HepG2 (cell line): ENCODE data around the gene RPL41. TPM values are rescaled to one million over a fixed set of nuclear protein-coding genes. Genes with fewer than 3 reads are reported as not detected.

Experiments
- ATM ChIP-seq: fragments of 450-650 bp; IDR thresholded peaks from 2 replicates; pipeline ENCODE4 v1.7.1; 2017; ENCODE audit warnings: mild to moderate bottlenecking, borderline replicate concordance
- ATRX ChIP-seq: sonication (generic); formaldehyde crosslinking; IDR thresholded peaks from 2 replicates; pipeline ENCODE4 v1.4.0; 2020; ENCODE audit warnings: missing genetic modification reagents, borderline replicate concordance
- CAMTA2 ChIP-seq: sonication (generic); formaldehyde crosslinking; IDR thresholded peaks from 2 replicates; pipeline ENCODE4 v1.4.0; 2020; ENCODE audit warnings: mild to moderate bottlenecking, missing genetic modification reagents, borderline replicate concordance
- CEBPB ChIP-seq: IDR thresholded peaks from 2 replicates; pipeline ENCODE4 v1.6.1; 2011; ENCODE audit warnings: low read depth, low read length, improper control_type of control experiment, borderline replicate concordance
- CENPX ChIP-seq: sonication (generic); formaldehyde crosslinking; IDR thresholded peaks from 2 replicates; pipeline ENCODE4 v1.9.0; 2021; ENCODE audit warnings: mild to moderate bottlenecking, missing genetic modification reagents, moderate library complexity
- FOSL2 ChIP-seq: sonication (generic); formaldehyde crosslinking; IDR thresholded peaks from 2 replicates; pipeline ENCODE4 v1.4.0; 2020; ENCODE audit warnings: missing genetic modification reagents
- GATAD1 ChIP-seq: IDR thresholded peaks from 2 replicates; pipeline ENCODE4 v1.6.1; 2016; ENCODE audit warnings: missing genetic modification reagents, missing compliant biosample characterization
- GTF2F1 ChIP-seq: fragments of 150-350 bp; IDR thresholded peaks from 2 replicates; pipeline ENCODE4 v1.6.1; 2014; ENCODE audit warnings: low read length
- MEF2D ChIP-seq: sonication (generic); formaldehyde crosslinking; IDR thresholded peaks from 2 replicates; pipeline ENCODE4 v1.5.1; 2020; ENCODE audit warnings: mild to moderate bottlenecking, missing genetic modification reagents
- MTA3 ChIP-seq: sonication (generic); formaldehyde crosslinking; IDR thresholded peaks from 2 replicates; pipeline ENCODE4 v1.4.0; 2020; ENCODE audit warnings: missing genetic modification reagents
- NR3C1 ChIP-seq: sonication (generic); formaldehyde crosslinking; IDR thresholded peaks from 2 replicates; pipeline ENCODE4 v1.4.0; 2020; ENCODE audit warnings: missing genetic modification reagents
- RFX1 ChIP-seq: fragments of 450-650 bp; IDR thresholded peaks from 2 replicates; pipeline ENCODE4 v1.6.1; 2017
- SALL2 ChIP-seq: sonication (generic); formaldehyde crosslinking; IDR thresholded peaks from 2 replicates; pipeline ENCODE4 v1.8.1; 2023; ENCODE audit warnings: mild to moderate bottlenecking, missing genetic modification reagents, inconsistent platforms
- SP1 ChIP-seq, 2 experiments: fragments of 450-650 bp in 1 of 2; sonication (generic) in 1 of 2; formaldehyde crosslinking in 1 of 2; IDR thresholded peaks; 2 replicates each; pipeline versions ENCODE4 v1.4.0 to v1.6.1; 2016 to 2020; ENCODE audit warnings: missing genetic modification reagents in 1 of 2
- TERF1 ChIP-seq: sonication (generic); formaldehyde crosslinking; IDR thresholded peaks from 2 replicates; pipeline ENCODE4 v1.8.0; 2022; ENCODE audit warnings: mild to moderate bottlenecking, missing genetic modification reagents, moderate library complexity
- THAP11 ChIP-seq: IDR thresholded peaks from 2 replicates; pipeline ENCODE4 v1.6.1; 2016; ENCODE audit warnings: missing biosample characterization, missing genetic modification reagents
- ZC3H4 ChIP-seq: sonication (generic); formaldehyde crosslinking; IDR thresholded peaks from 2 replicates; pipeline ENCODE4 v1.4.0; 2020; ENCODE audit warnings: missing genetic modification reagents, borderline replicate concordance
- ZKSCAN1 ChIP-seq: fragments of 150-350 bp; IDR thresholded peaks from 2 replicates; pipeline ENCODE4 v1.6.1; 2014; ENCODE audit warnings: low read length
- ZNF556 ChIP-seq: sonication (generic); formaldehyde crosslinking; IDR thresholded peaks from 2 replicates; pipeline ENCODE4 v1.4.0; 2020; ENCODE audit warnings: mild to moderate bottlenecking, missing genetic modification reagents, borderline replicate concordance
- ZNF564 ChIP-seq: sonication (generic); formaldehyde crosslinking; IDR thresholded peaks from 2 replicates; pipeline ENCODE4 v1.8.1; 2023; ENCODE audit warnings: mild to moderate bottlenecking, missing genetic modification reagents
- ZNF775 ChIP-seq: sonication (generic); formaldehyde crosslinking; IDR thresholded peaks from 2 replicates; pipeline ENCODE4 v1.4.0; 2020; ENCODE audit warnings: missing genetic modification reagents, mild to moderate bottlenecking, moderate library complexity, borderline replicate concordance
- ZSCAN30 ChIP-seq: sonication (generic); formaldehyde crosslinking; IDR thresholded peaks from 2 replicates; pipeline ENCODE4 v1.5.0; 2020; ENCODE audit warnings: mild to moderate bottlenecking, missing genetic modification reagents
- polyA plus RNA-seq, 8 experiments: library from polyadenylated mRNA; depleted of rRNA in 3 of 8; stranded (reverse) in 7 of 8; unstranded in 1 of 8; fragments of >200 nt; fragmentation: Illumina TruSeq in 4 of 8; extraction: Trizol in 4 of 8; gene quantifications; 2 replicates each; pipeline versions ENCODE4 v1.2.1 to v1.2.3, GENCODE V29; 2011 to 2016; ENCODE audit warnings: low read depth in 4 of 8, missing spikeins in 1 of 8, mixed read lengths in 1 of 8; ENCODE audit not compliant: insufficient read depth in 1 of 8
- total RNA-seq, 5 experiments: library from RNA; depleted of rRNA; stranded (reverse); fragments of >200 nt; fragmentation: Illumina TruSeq; extraction: Trizol; gene quantifications; 2 replicates each; pipeline ENCODE4 v1.2.3, GENCODE V29; 2016; ENCODE audit warnings: low read depth in 1 of 5
- TF ChIP-seq, protein P1 (sequence below): IDR thresholded peaks from 2 replicates; pipeline ENCODE4 v1.6.1; 2012; ENCODE audit warnings: low read length, improper control_type of control experiment
- TF ChIP-seq, protein P2 (sequence below): IDR thresholded peaks from 2 replicates; pipeline ENCODE4 v1.6.1; 2016; ENCODE audit warnings: mild to moderate bottlenecking, missing biosample characterization, missing genetic modification reagents
- TF ChIP-seq, protein P3 (sequence below): sonication (generic); formaldehyde crosslinking; IDR thresholded peaks from 2 replicates; pipeline ENCODE4 v1.8.0; 2022; ENCODE audit warnings: low read depth, missing genetic modification reagents

RPL41 gene
- total and polyA plus RNA-seq, 2 of the 13 experiments (the other 11 are each of a cell fraction or from before 2014, with no cell fraction given), result 4,012 to 7,670 TPM

- TF ChIP-seq, protein P1, sequence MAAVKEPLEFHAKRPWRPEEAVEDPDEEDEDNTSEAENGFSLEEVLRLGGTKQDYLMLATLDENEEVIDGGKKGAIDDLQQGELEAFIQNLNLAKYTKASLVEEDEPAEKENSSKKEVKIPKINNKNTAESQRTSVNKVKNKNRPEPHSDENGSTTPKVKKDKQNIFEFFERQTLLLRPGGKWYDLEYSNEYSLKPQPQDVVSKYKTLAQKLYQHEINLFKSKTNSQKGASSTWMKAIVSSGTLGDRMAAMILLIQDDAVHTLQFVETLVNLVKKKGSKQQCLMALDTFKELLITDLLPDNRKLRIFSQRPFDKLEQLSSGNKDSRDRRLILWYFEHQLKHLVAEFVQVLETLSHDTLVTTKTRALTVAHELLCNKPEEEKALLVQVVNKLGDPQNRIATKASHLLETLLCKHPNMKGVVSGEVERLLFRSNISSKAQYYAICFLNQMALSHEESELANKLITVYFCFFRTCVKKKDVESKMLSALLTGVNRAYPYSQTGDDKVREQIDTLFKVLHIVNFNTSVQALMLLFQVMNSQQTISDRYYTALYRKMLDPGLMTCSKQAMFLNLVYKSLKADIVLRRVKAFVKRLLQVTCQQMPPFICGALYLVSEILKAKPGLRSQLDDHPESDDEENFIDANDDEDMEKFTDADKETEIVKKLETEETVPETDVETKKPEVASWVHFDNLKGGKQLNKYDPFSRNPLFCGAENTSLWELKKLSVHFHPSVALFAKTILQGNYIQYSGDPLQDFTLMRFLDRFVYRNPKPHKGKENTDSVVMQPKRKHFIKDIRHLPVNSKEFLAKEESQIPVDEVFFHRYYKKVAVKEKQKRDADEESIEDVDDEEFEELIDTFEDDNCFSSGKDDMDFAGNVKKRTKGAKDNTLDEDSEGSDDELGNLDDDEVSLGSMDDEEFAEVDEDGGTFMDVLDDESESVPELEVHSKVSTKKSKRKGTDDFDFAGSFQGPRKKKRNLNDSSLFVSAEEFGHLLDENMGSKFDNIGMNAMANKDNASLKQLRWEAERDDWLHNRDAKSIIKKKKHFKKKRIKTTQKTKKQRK, result no peak
- TF ChIP-seq CAMTA2 (peak; percentile 13; the same call in 1 of the 2 replicates), NR3C1 (CRISPR knock-in tag) (no peak), GTF2F1 (no peak), ZKSCAN1 (no peak), FOSL2 (CRISPR knock-in tag) (peak; percentile 1; the same call in 1 of the 2 replicates), RFX1 (no peak), TERF1 (CRISPR knock-in tag) (no peak), ZNF775 (CRISPR knock-in tag) (no peak), ZC3H4 (peak; percentile 81), ZNF564 (peak; percentile 55; the same call in 1 of the 2 replicates), CENPX (CRISPR knock-in tag) (no peak), MTA3 (CRISPR knock-in tag) (no peak), SALL2 (CRISPR knock-in tag) (peak; percentile 59; the same call in 1 of the 2 replicates), ZNF556 (CRISPR knock-in tag) (no peak), CEBPB (no peak), ATRX (CRISPR knock-in tag) (no peak), SP1 (IDR thresholded peaks at IDR 0.05) (no peak), SP1 (CRISPR knock-in tag; IDR thresholded peaks at IDR 0.05) (peak; percentile 27; the same call in 1 of the 2 replicates), ZSCAN30 (CRISPR knock-in tag) (no peak), MEF2D (CRISPR knock-in tag) (peak; percentile 48; the same call in 1 of the 2 replicates), GATAD1 (0 out of 2 replicates have a peak, but pooled peaks have one; percentile 36), THAP11 (CRISPR knock-in tag) (peak; percentile 70), ATM (no peak)
- TF ChIP-seq, protein P2, sequence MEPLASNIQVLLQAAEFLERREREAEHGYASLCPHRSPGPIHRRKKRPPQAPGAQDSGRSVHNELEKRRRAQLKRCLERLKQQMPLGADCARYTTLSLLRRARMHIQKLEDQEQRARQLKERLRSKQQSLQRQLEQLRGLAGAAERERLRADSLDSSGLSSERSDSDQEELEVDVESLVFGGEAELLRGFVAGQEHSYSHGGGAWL (CRISPR knock-in tag), result no peak; the same call in 1 of the 2 replicates
- TF ChIP-seq, protein P3, sequence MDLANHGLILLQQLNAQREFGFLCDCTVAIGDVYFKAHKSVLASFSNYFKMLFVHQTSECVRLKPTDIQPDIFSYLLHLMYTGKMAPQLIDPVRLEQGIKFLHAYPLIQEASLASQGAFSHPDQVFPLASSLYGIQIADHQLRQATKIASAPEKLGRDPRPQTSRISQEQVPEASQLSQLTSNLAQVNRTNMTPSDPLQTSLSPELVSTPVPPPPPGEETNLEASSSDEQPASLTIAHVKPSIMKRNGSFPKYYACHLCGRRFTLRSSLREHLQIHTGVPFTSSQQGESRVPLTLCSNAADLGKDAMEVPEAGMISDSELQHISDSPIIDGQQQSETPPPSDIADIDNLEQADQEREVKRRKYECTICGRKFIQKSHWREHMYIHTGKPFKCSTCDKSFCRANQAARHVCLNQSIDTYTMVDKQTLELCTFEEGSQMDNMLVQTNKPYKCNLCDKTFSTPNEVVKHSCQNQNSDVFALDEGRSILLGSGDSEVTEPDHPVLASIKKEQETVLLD (CRISPR knock-in tag), result no peak
These were observed 37.3 kb upstream of the RPL41 start (continued) for GRCh38 chr12:56078931-56079722.
